Measurements from ENCODE around the gene NFATC2. TPM values are rescaled to one million over a fixed set of nuclear protein-coding genes. Genes with fewer than 3 reads are reported as not detected.

NFATC2 gene
- total and polyA plus RNA-seq, 2 experiments from 2014 or later, result 0.52 to 0.59 TPM

- Mint-ChIP-seq H3K27me3 (ENCODE audit: insufficient read depth, low read depth, poor library complexity) (peaks cover 6% of the 10 kb centered on the region), H3K36me3 (ENCODE audit: low read depth) (no peaks in the 10 kb centered on the region), H3K9me3 (no peaks in the 10 kb centered on the region), H3K4me1 (no peaks in the 10 kb centered on the region), H3K4me3 (no peak overlapping the region), H3K27ac (no peak overlapping the region)
- ATAC-seq (no peak), DNase-seq (ENCODE audit: low spot score) (no peak)
- H3K4me2 ChIP-seq, result no peak overlapping the region
- no peaks in the 10 kb centered on the region for H3K36me3 ChIP-seq (ENCODE audit: insufficient read depth)
- TF ChIP-seq ZNF462 (CRISPR knock-in tag; IDR thresholded peaks at IDR 0.05) (no peak), ZNF331 (CRISPR knock-in tag; IDR thresholded peaks at IDR 0.05; ENCODE audit: low read depth) (no peak), STAT1 (IDR thresholded peaks at IDR 0.05; ENCODE audit: unreplicated experiment) (no peak), ETS1 (IDR thresholded peaks at IDR 0.05) (no peak), ZNF114 (CRISPR knock-in tag; IDR thresholded peaks at IDR 0.05) (no peak)
- H2AFZ ChIP-seq, result no peak overlapping the region
- H3K27me3 ChIP-seq (ENCODE audit: insufficient read depth), result no peaks in the 10 kb centered on the region
- H4K20me1 ChIP-seq (replicated peaks; ENCODE audit: insufficient read depth), result no peaks in the 10 kb centered on the region
- no peak overlapping the region for H3K4me3 ChIP-seq
- no peaks in the 10 kb centered on the region for H3K79me2 ChIP-seq (replicated peaks; ENCODE audit: insufficient read depth)
- H3K4me1 ChIP-seq (ENCODE audit: insufficient read depth), result no peaks in the 10 kb centered on the region
- peaks cover 3% of the 10 kb centered on the region; the same call in 1 of the 2 replicates for H3K9me2 ChIP-seq (ENCODE audit: insufficient read depth)
- no peaks in the 10 kb centered on the region for H3F3A ChIP-seq (replicated peaks; ENCODE audit: low read depth)
- no peak overlapping the region for H3K27ac ChIP-seq (ENCODE audit: low read depth)
Measured at GRCh38 chr20:51586005-51586440, 43.5 kb upstream of the NFATC2 start.

GRCh38 chr20:51585148-51585547 is 42.6 kb upstream of the NFATC2 start:
- Mint-ChIP-seq H3K36me3 (ENCODE audit: low read depth) (no peaks in the 10 kb centered on the region), H3K27ac (no peak overlapping the region), H3K4me3 (no peak overlapping the region), H3K9me3 (no peaks in the 10 kb centered on the region), H3K27me3 (ENCODE audit: insufficient read depth, low read depth, poor library complexity) (peaks cover 9% of the 10 kb centered on the region), H3K4me1 (no peaks in the 10 kb centered on the region)
- Histone ChIP-seq H3K27ac (ENCODE audit: low read depth) (no peak overlapping the region), H3K4me1 (ENCODE audit: insufficient read depth) (no peaks in the 10 kb centered on the region), H3K36me3 (ENCODE audit: insufficient read depth) (no peaks in the 10 kb centered on the region), H3K79me2 (replicated peaks; ENCODE audit: insufficient read depth) (no peaks in the 10 kb centered on the region), H2AFZ (no peak overlapping the region), H3K4me2 (no peak overlapping the region), H3K4me3 (no peak overlapping the region), H3K27me3 (ENCODE audit: insufficient read depth) (no peaks in the 10 kb centered on the region), H3F3A (replicated peaks; ENCODE audit: low read depth) (no peaks in the 10 kb centered on the region), H4K20me1 (replicated peaks; ENCODE audit: insufficient read depth) (no peaks in the 10 kb centered on the region), H3K9me2 (ENCODE audit: insufficient read depth) (peaks cover 8% of the 10 kb centered on the region; the same call in 1 of the 2 replicates)
- TF ChIP-seq STAT1 (IDR thresholded peaks at IDR 0.05; ENCODE audit: unreplicated experiment) (no peak), CTCF (conservative IDR thresholded peaks at IDR 0.05; ENCODE audit: low read depth in 2 of 2) (no peak), ZNF331 (CRISPR knock-in tag; IDR thresholded peaks at IDR 0.05; ENCODE audit: low read depth) (no peak), ZNF114 (CRISPR knock-in tag; IDR thresholded peaks at IDR 0.05) (no peak), EZH2phosphoT487 (IDR thresholded peaks at IDR 0.05; ENCODE audit: unreplicated experiment) (no peak), JUNB (IDR thresholded peaks at IDR 0.05; ENCODE audit: unreplicated experiment) (no peak)
- DNase-seq (ENCODE audit: low spot score) (no peak), ATAC-seq (no peak)
